HepG2 (cell line): ENCODE data around the gene SEZ6L. TPM values are rescaled to one million over a fixed set of nuclear protein-coding genes. Genes with fewer than 3 reads are reported as not detected.
A peak's percentile ranks its signal among the peaks of the same experiment; 100 is the strongest.

Source experiments
- CHD4 ChIP-seq: fragments of 200-600 bp; sonication (generic); IDR thresholded peaks from 2 replicates; pipeline ENCODE4 v1.7.0; 2017; ENCODE audit warnings: mild to moderate bottlenecking, low read length, borderline replicate concordance
- CREB1 ChIP-seq, 2 experiments: fragments of 450-650 bp in 1 of 2; IDR thresholded peaks; 2 replicates each; pipeline ENCODE4 v1.6.1; 2016 to 2017; ENCODE audit warnings: control low read depth in 1 of 2, mild to moderate bottlenecking in 1 of 2, missing compliant biosample characterization in 1 of 2, missing genetic modification characterization in 1 of 2
- CTCF ChIP-seq: sonication (generic); formaldehyde crosslinking; IDR thresholded peaks from 2 replicates; pipeline ENCODE4 v1.5.0; 2020; ENCODE audit warnings: mild to moderate bottlenecking, missing genetic modification reagents, moderate library complexity
- DMTF1 ChIP-seq: sonication (generic); formaldehyde crosslinking; IDR thresholded peaks from 2 replicates; pipeline ENCODE4 v1.4.0; 2020; ENCODE audit warnings: mild to moderate bottlenecking, missing genetic modification reagents
- ETV5 ChIP-seq: IDR thresholded peaks from 2 replicates; pipeline ENCODE4 v1.6.1; 2018; ENCODE audit warnings: missing biosample characterization, missing genetic modification reagents, inconsistent platforms, borderline replicate concordance
- PPARG ChIP-seq: conservative IDR thresholded peaks from 2 replicates; pipeline ENCODE4 v1.6.1; 2016; ENCODE audit warnings: missing biosample characterization, missing genetic modification reagents
- RBM22 ChIP-seq: fragments of 200-400 bp; formaldehyde crosslinking; optimal IDR thresholded peaks from 2 replicates; pipeline ENCODE3; 2017; ENCODE audit warnings: mild to moderate bottlenecking, low read length, moderate library complexity
- ZNF136 ChIP-seq: sonication (generic); formaldehyde crosslinking; IDR thresholded peaks from 2 replicates; pipeline ENCODE4 v1.8.1; 2022; ENCODE audit warnings: low read depth, mild to moderate bottlenecking, moderate library complexity, missing genetic modification reagents
- ZSCAN29 ChIP-seq: sonication (generic); formaldehyde crosslinking; conservative IDR thresholded peaks from 2 replicates; pipeline ENCODE4 v1.4.0; 2020; ENCODE audit warnings: mild to moderate bottlenecking, missing genetic modification reagents
- polyA plus RNA-seq, 8 experiments: library from polyadenylated mRNA; depleted of rRNA in 3 of 8; stranded (reverse) in 7 of 8; unstranded in 1 of 8; fragments of >200 nt; fragmentation: Illumina TruSeq in 4 of 8; extraction: Trizol in 4 of 8; gene quantifications; 2 replicates each; pipeline versions ENCODE4 v1.2.1 to v1.2.3, GENCODE V29; 2011 to 2016; ENCODE audit warnings: low read depth in 4 of 8, missing spikeins in 1 of 8, mixed read lengths in 1 of 8; ENCODE audit not compliant: insufficient read depth in 1 of 8
- total RNA-seq, 5 experiments: library from RNA; depleted of rRNA; stranded (reverse); fragments of >200 nt; fragmentation: Illumina TruSeq; extraction: Trizol; gene quantifications; 2 replicates each; pipeline ENCODE4 v1.2.3, GENCODE V29; 2016; ENCODE audit warnings: low read depth in 1 of 5
- TF ChIP-seq, protein P1 (sequence below): sonication (generic); formaldehyde crosslinking; IDR thresholded peaks from 2 replicates; pipeline ENCODE4 v1.5.0; 2020; ENCODE audit warnings: missing genetic modification reagents, mild to moderate bottlenecking, borderline replicate concordance

Gene SEZ6L
- total and polyA plus RNA-seq, 2 of the 13 experiments (the other 11 are each of a cell fraction or from before 2014, with no cell fraction given), result not detected

DNA sequence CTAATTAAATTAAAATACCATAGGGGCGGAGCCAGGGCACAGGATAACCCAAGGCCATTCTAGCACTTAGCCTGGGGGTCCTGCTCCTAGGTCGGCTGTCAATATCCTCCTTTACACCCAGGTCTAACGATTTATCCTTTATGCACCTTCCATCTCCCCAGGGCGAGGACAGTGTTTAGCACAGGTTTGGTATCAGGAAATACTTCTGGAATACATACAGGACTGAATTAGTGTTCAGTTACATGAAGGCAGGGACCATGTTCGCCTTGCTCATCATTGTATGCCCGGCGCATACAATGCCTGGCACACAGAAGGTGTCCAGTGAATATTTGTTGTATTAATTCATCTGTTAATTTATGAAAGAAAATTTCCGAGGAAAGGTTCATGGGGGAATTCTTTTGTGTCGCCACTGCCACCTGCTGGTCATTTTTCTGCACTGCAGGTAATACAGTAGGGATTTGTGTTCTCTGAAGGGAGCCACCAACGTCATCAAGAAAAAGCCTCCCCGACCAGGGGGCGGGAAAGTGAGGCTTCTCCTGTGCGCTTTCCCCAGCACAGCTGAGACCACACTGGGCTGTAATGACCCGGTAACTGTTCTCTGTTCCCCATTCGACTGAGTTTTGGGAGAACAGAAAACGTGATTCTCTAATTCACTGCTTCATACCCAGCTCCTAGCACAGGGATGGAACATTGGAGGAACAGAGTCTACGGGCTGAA lies 191.1 kb downstream of the SEZ6L start (continued):
- TF ChIP-seq, protein P1, sequence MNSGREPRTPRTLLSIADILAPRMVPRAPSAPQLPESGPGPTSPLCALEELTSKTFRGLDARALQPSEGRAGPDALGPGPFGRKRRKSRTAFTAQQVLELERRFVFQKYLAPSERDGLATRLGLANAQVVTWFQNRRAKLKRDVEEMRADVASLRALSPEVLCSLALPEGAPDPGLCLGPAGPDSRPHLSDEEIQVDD (CRISPR knock-in tag), result no peak
- TF ChIP-seq CTCF (CRISPR knock-in tag) (peak; percentile 71), CREB1 (IDR thresholded peaks at IDR 0.05) (peak; percentile 64), CREB1 (CRISPR knock-in tag; IDR thresholded peaks at IDR 0.05) (peak; percentile 35; the same call in 1 of the 2 replicates), DMTF1 (CRISPR knock-in tag) (no peak), ZSCAN29 (no peak), ETV5 (no peak), ZNF136 (CRISPR knock-in tag) (no peak), CHD4 (no peak), RBM22 (no peak), PPARG (CRISPR knock-in tag) (no peak)
